HG03460 (cell line): ENCODE results near the gene PHYHIPL.

Experiments
- ATAC-seq: cut with Tn5 transposase; IDR thresholded peaks from one replicate; pipeline ENCODE4 v1.9.1; 2021; ENCODE audit not compliant: unreplicated experiment

The PHYHIPL gene

DNA sequence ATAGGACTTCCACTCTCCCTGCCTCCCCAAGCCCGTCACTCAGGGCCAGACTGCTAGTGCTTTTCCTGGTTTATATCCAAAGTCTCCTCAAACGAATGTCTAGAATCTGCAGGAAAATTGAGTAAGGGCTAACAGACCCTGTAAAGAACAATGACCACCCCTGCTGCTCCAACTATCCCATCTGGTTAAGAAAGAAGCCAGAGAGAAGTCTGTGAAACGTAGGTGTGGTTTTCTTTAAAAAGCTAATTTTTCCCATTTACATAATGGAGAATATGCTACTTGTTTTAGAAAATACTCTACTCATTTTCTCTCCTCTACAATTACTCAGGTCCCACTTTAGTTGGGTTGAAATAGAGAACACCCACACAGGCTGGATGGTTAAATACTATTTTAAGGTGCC lies 113.4 kb downstream of the PHYHIPL start:
- ATAC-seq = no peak

DNA sequence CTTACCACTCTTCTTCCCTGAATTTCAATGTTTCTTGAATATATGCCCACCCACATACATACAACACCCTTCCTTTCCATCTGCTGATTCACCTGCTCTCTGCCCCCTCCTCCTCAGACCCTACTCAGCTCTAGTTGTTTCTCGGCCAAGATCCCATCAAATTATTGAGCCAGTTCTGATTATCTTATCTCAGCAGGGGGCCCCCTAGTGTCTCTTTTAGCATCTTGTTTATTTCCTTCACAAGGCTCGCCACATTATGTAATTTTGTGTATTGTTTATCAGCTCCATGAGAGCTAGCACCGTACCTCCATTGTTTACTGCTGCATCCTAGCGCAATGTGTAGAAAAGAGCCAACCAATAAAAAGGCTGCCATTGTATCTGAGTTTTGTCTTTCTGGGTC lies 114.0 kb downstream of the PHYHIPL start:
- no peak for ATAC-seq
